NK-92 (cell line): ENCODE measurements around the gene NRL.

Experiments used
- DNase-seq: peaks from one replicate; lab custom pipeline; 2025; ENCODE audit not compliant: unreplicated experiment; lab: John Stamatoyannopoulos, UW

The NRL gene

DNA sequence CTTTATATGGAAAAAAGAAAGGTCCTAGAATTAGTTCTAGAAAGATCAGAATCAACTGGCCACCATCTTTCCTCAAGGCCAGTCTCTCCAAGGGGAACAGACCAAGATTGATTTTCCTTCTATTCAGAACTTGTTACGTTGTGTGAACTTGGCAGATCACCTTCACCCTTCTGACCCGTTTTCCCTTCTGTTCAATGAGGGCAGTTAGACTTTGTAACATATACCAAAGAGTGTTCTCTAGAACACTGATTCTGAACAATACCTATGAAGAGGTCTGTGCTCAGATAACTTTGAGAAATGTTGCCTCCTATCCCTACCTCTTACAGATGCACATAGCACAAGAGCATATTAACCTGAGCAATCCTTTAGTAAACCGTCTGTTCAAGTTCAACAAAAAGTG, 31.3 kb downstream of the NRL start:
- no peak for DNase-seq

GRCh38 chr14:24082411-24083080, 32.2 kb downstream of the NRL start:
- DNase-seq, result no peak

- DNase-seq, result no peak
Observed at GRCh38 chr14:24081739-24082211, 33.0 kb downstream of the NRL start.

DNA sequence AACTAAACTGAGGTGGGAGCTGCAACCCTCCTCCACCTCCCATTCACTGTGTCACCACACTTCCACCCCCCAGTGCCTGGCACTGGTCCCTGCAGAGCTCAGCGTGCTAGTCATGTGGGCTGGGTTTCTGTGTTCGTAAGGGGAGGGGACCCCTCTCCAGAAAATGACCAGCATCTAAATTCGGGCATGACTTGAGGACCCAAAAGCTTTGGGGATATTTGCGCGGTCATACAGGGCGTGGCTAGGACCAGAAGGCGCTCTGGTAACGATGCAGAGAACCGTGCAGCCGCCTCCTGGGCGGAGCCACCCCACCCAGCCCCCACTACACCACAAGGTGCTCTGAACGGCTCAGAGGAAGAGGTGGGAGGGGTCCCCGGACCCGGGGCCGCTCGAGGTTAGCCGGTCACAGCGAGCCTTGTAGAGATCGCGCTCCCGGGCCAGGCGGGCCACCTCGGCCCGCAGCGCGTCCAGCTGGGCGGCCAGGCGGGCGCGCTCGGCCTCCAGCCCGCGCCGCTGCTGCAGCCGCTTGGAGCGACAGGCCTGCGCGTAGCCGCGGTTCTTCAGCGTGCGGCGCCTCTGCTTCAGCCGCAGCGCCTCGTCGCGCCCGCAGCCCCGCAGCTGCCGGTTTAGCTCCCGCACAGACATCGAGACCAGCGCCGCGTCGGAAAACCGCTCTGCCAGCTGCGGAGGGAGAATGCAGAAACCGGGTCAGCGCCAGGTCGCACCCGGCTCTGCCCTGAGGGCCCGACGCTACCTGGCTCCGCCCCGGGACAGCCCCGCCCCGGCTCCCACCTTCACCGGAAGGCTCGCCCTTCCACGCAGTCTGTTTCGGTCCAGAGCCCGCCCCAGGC, 33.6 kb downstream of the NRL start:
- DNase-seq, result no peak

DNA sequence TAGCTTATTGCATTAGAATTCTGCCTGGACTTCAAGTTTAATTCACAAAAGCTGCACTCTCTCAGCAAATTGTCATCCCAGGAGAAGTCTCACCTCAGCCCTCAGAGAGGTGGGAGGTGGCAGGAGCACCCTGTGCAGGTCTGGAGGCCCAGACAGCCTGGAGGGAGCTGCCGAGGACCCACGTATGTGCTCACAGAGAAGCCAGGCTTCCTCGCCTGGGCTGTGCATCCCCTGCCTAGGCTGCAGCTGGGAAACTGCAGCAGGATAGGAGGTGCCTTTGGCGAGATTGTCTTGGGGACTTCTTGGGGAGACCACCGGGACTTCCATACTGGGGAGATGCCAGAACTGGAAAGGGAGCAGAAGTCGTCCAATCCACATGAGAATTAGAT, 34.6 kb downstream of the NRL start:
- DNase-seq, result no peak

DNA sequence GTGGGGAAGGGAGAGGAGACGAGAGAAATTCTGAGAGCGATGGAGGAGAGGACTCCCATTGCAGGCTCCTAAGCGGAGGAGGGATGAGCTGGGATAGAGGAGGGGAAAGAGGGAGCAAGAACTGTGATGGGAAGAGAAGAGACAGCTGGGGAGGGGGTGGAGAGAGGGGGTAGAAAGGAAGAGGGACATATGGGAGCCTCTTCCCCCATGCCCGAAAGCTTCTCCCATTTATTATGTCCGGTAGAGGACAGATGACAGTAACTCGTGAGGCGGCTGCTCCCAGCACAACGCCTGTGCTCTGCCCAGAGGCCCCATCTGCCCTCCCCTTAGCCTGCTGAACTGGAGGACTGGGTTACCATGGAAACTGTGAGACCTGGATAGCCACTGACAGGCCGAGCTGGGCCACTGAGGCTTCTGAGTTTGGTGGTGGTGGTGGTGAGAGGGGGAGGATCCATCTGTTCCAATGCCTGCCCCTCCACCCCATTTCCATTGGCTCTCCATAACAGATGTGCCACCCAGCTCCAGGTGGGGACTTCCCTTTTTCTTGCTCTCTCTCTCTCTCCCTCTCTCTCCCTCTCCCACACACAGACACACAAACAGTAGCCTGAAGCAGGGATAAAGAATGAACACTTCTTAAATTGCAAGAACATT, 35.1 kb downstream of the NRL start:
- DNase-seq, result no peak

DNA sequence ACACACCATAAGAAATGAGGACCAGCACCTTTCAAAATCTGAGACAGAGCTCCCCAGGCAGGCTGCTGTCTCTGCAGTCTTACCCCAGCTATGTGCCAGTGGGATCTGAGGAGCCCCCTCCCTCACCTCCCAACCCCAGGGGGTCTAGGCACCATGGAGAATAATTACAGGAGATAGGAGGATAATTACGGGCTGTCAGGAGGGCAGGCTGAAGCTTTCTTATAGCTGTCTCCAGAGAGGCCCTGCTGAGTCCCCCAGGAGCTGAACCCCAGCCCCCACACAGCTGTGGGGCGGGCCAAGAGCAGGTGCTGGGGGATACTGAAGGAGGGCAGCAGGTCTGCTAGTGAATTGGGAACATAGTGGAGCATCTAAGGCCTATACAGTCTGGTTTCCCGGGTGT, 36.6 kb downstream of the NRL start:
- DNase-seq, result no peak

- DNase-seq, result no peak
Observed at GRCh38 chr14:24077086-24077485, 37.7 kb downstream of the NRL start.

GRCh38 chr14:24076302-24076601, 38.5 kb downstream of the NRL start:
- DNase-seq, result no peak

DNA sequence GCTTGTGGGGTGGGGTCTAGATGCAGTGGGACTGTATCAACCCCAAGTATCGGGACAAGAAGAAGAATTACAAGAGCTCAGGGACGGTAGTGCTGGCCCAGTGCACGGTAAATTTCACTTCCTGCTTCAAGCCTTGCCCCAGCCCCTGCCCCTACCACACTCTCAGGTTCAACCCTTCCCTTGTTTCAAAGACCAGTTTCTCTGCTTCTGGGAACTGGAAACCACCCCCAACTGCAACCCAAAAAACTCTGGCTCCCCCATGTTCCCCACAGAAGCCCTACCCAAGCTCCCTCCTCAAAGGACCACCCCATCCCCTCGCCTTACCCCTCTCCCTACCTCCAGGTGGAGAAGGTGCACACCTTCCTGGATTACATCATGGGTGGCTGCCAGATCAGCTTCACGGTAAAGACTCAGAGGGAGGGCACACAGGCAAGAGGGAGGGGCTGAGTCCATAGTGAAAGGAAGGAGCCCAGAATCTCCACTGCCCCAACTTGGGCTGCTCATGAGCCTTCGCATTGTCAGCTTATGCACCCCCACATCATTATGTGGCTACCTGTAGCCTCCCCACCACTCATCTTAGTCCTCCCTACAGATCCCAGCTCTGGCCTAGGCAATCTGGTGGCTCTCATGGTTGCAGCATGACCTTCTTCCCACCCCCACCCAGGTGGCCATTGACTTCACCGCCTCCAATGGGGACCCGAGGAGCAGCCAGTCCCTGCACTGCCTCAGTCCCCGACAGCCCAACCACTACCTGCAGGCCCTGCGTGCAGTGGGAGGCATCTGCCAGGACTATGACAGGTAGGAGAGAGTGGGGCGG, 39.1 kb downstream of the NRL start:
- DNase-seq, result no peak

DNA sequence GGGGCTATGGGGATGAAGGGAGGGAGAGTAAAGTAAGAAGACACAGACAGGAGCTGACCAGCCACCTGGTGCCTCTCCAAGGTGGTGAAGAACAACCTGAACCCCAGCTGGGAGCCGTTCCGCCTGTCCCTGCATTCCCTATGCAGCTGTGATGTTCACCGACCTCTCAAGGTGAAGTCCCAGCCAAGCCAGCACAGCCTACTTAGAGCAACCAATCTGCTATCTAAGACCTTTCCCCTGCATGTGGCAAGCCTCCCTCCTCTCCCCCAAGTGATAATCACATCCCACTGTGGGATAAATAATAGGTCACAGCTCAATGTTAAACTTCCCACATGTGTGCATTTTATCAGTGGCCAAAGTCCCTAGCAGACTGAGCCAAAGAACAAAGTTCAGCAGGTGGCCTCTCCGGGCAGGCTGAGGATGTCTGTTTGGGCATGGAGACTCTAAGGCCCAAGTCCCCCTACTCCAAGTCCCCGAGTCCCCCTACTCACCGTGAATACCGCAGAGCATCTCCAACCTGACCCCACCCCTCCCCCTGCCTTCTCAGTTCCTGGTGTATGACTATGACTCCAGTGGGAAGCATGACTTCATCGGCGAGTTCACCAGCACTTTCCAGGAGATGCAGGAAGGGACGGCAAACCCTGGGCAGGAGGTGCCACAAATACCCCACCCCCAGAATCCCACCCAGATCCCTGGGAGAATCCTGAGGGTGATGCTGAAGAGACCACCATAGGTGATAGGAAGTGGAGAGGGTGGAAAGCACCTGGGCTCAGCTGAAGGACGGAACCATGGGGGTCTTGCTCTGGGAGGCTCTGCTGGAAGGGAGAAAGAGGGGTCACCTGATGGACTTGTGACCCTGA, 39.9 kb downstream of the NRL start:
- DNase-seq, result no peak

- no peak for DNase-seq
Observed at GRCh38 chr14:24072881-24073877, 41.6 kb downstream of the NRL start.

DNA sequence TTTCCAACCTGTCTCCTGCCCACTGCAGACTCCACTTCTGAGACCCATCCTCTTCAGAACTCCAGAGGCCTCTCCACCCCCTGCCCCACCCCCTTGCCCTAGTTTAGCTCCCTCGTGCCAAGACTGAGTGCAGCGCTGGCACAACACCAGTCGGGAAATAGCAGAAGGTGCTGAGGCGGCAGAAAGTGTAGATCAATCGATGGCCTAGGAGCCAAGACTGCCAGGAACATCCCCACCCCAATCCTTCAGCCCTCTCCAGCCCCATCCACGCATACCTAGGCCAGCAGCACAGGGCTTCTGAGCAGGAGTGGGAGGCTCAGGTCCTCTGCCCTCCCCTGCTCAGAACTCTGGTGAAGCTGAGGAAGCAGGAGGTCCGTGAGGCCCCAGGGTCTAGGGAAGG, 42.3 kb downstream of the NRL start:
- DNase-seq, result no peak

- DNase-seq, result no peak
Observed at GRCh38 chr14:24071836-24072430, 42.8 kb downstream of the NRL start.

DNA sequence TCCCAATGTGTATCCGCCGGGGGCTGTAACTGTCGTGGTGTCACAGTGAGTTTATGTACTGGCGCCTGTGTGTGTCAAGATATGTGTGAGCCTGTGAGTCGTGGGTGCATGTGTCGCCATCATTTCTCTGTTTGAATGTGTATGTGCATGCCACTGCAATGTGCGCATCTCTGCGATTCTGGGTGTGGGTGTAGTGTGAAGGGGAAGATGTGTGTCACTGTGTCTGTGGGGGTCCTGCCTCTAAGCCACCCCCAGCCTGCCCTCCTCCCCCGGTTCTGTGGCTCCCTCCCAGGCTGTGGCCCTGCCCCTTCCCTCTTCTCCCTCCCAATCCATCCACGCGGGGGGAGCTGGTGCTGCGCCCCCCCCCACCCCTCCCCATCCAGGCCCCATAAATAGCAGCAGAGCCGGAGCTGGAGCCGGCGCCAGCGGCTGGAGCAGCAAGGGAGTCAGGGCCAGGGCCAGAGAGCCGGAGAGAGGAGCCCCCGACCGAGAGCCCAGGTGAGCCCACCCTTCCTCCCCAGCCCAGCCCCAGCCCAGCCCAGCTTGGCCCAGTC, 43.5 kb downstream of the NRL start, which contains the start of gene CPNE6:
TSS of gene CPNE6 (plus strand) at position 419 of the 554 bp plus-strand sequence. CDS start 1,375 bp downstream, outside the sequence.
- DNase-seq, result no peak

GRCh38 chr14:24070285-24071143, 44.2 kb downstream of the NRL start:
- no peak for DNase-seq

- DNase-seq, result no peak
Observed at GRCh38 chr14:24069411-24069735, 45.4 kb downstream of the NRL start.
